Panc1 (cell line): ENCODE data around the gene CLTB.

Source experiments
- POLR2AphosphoS5 ChIP-seq: IDR thresholded peaks from 2 replicates; pipeline ENCODE4 v1.6.1; 2012; ENCODE audit warnings: mild to moderate bottlenecking, low read depth, low read length, moderate library complexity
- TCF7L2 ChIP-seq: IDR thresholded peaks from 2 replicates; pipeline ENCODE4 v1.6.1; 2011; ENCODE audit warnings: mild to moderate bottlenecking, low read depth, low read length, inconsistent platforms
- TF ChIP-seq, protein P1 (sequence below): fragments of 450-650 bp; IDR thresholded peaks from 2 replicates; pipeline ENCODE4 v1.5.1; 2017; ENCODE audit warnings: mild to moderate bottlenecking

DNA sequence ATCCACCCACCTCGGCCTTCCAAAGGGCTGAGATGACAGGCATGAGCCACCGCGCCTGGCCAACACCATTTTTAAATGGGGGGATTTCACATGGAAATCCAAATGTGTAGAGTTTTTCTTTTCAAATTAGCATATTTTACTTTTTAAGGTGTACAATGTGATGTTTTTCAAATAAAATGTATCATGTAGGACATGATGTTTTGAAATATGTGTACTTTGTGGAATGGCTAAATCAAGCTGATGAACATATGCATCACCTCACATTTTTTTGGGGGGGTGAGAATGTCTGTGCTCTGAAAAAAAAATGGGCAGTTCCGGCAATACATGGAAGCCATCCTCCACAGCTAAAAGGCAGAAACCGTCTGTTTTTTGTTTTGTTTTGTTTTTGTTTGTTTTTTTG, 28.4 kb upstream of the CLTB start:
- TF ChIP-seq, protein P1, sequence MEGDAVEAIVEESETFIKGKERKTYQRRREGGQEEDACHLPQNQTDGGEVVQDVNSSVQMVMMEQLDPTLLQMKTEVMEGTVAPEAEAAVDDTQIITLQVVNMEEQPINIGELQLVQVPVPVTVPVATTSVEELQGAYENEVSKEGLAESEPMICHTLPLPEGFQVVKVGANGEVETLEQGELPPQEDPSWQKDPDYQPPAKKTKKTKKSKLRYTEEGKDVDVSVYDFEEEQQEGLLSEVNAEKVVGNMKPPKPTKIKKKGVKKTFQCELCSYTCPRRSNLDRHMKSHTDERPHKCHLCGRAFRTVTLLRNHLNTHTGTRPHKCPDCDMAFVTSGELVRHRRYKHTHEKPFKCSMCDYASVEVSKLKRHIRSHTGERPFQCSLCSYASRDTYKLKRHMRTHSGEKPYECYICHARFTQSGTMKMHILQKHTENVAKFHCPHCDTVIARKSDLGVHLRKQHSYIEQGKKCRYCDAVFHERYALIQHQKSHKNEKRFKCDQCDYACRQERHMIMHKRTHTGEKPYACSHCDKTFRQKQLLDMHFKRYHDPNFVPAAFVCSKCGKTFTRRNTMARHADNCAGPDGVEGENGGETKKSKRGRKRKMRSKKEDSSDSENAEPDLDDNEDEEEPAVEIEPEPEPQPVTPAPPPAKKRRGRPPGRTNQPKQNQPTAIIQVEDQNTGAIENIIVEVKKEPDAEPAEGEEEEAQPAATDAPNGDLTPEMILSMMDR: no peak
- TF ChIP-seq POLR2AphosphoS5 (no peak), TCF7L2 (no peak)
